Measurements from ENCODE around the gene CSAD. TPM values are rescaled to one million over a fixed set of nuclear protein-coding genes. Genes with fewer than 3 reads are reported as not detected.

CSAD gene
- total and polyA plus RNA-seq, 2 of the 13 experiments (the other 11 are each of a cell fraction or from before 2014, with no cell fraction given): 7.2 to 23.5 TPM

GRCh38 chr12:53180220-53180930, at the start of gene CSAD, which contains the start of gene ZNF740 (continued):
- TF ChIP-seq HOMEZ (CRISPR knock-in tag; IDR thresholded peaks at IDR 0.05; ENCODE audit: low read depth): peak; percentile 39; the same call in 1 of the 2 replicates
- no peak for TF ChIP-seq EED (CRISPR knock-in tag; IDR thresholded peaks at IDR 0.05)
- no peak; the same call in 1 of the 2 replicates for TF ChIP-seq SAFB2 (CRISPR knock-in tag; IDR thresholded peaks at IDR 0.05; ENCODE audit: borderline replicate concordance, low read depth)
- peak; percentile 82 for TF ChIP-seq TBL1XR1 (IDR thresholded peaks at IDR 0.05; ENCODE audit: borderline replicate concordance, low read length, partially characterized antibody)
- TF ChIP-seq ZSCAN22 (CRISPR knock-in tag; IDR thresholded peaks at IDR 0.05): 0 out of 2 replicates have a peak, but pooled peaks have one; percentile 52
- peak; percentile 67 for TF ChIP-seq SALL1 (CRISPR knock-in tag; IDR thresholded peaks at IDR 0.05)
- TF ChIP-seq MEIS1 (CRISPR knock-in tag; IDR thresholded peaks at IDR 0.05; ENCODE audit: borderline replicate concordance): no peak
- TF ChIP-seq ARHGAP35 (CRISPR knock-in tag; IDR thresholded peaks at IDR 0.05; ENCODE audit: borderline replicate concordance): no peak
- TF ChIP-seq ZNF264 (CRISPR knock-in tag; IDR thresholded peaks at IDR 0.05): no peak
- peak; percentile 64 for TF ChIP-seq POLR2AphosphoS5 (IDR thresholded peaks at IDR 0.05; ENCODE audit: low read depth, low read length)
- no peak for TF ChIP-seq MAFF (IDR thresholded peaks at IDR 0.05; ENCODE audit: low read depth, low read length)
- TF ChIP-seq RCOR2 (CRISPR knock-in tag; IDR thresholded peaks at IDR 0.05): no peak
- TF ChIP-seq CENPT (CRISPR knock-in tag; IDR thresholded peaks at IDR 0.05; ENCODE audit: low read depth): no peak
- peak; percentile 74; the same call in 1 of the 2 replicates for TF ChIP-seq SP5 (CRISPR knock-in tag; IDR thresholded peaks at IDR 0.05; ENCODE audit: borderline replicate concordance, low read depth)
- 0 out of 2 replicates have a peak, but pooled peaks have one; percentile 20 for TF ChIP-seq ZNF557 (CRISPR knock-in tag; IDR thresholded peaks at IDR 0.05)
- TF ChIP-seq ZNF124 (CRISPR knock-in tag; IDR thresholded peaks at IDR 0.05): no peak
- TF ChIP-seq MYNN (CRISPR knock-in tag; IDR thresholded peaks at IDR 0.05; ENCODE audit: low read depth): no peak
- TF ChIP-seq RAD51 (IDR thresholded peaks at IDR 0.05; ENCODE audit: borderline replicate concordance): no peak
- TF ChIP-seq RBAK (CRISPR knock-in tag; IDR thresholded peaks at IDR 0.05): no peak
- no peak for TF ChIP-seq ZNF552 (CRISPR knock-in tag; IDR thresholded peaks at IDR 0.05; ENCODE audit: borderline replicate concordance)
- TF ChIP-seq ZMAT3 (CRISPR knock-in tag; conservative IDR thresholded peaks at IDR 0.05): peak; percentile 73
- TF ChIP-seq ZIK1 (CRISPR knock-in tag; IDR thresholded peaks at IDR 0.05; ENCODE audit: borderline replicate concordance, low read depth): peak; percentile 32; the same call in 1 of the 2 replicates
- TF ChIP-seq HNRNPK (IDR thresholded peaks at IDR 0.05; ENCODE audit: low read depth, low read length, poor library complexity, severe bottlenecking): peak; percentile 98
- no peak for TF ChIP-seq CSRNP2 (CRISPR knock-in tag; conservative IDR thresholded peaks at IDR 0.05; ENCODE audit: low read depth)
- TF ChIP-seq, protein P1, sequence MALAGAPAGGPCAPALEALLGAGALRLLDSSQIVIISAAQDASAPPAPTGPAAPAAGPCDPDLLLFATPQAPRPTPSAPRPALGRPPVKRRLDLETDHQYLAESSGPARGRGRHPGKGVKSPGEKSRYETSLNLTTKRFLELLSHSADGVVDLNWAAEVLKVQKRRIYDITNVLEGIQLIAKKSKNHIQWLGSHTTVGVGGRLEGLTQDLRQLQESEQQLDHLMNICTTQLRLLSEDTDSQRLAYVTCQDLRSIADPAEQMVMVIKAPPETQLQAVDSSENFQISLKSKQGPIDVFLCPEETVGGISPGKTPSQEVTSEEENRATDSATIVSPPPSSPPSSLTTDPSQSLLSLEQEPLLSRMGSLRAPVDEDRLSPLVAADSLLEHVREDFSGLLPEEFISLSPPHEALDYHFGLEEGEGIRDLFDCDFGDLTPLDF (CRISPR knock-in tag; IDR thresholded peaks at IDR 0.05): no peak
- TF ChIP-seq REL (CRISPR knock-in tag; conservative IDR thresholded peaks at IDR 0.05): peak; percentile 85; the same call in 1 of the 2 replicates
- TF ChIP-seq PHF8 (CRISPR knock-in tag; IDR thresholded peaks at IDR 0.05): peak; percentile 80

Data from HepG2 (cell line).